Esophagus squamous epithelium (tissue), 5 donors: ENCODE data around the gene WDR37. TPM values are rescaled to one million over a fixed set of nuclear protein-coding genes. Genes with fewer than 3 reads are reported as not detected.

Experiments used
- DNase-seq: peaks from one replicate; lab custom pipeline; 2025; lab: John Stamatoyannopoulos, UW
- H3K27ac ChIP-seq, 4 donors: fragments of 200-600 bp; sonication (generic); one replicate each; pipeline ENCODE4 v1.5.1; 2016 to 2019; ENCODE audit warnings: mild to moderate bottlenecking in 1 of 4
- H3K27me3 ChIP-seq, 4 donors: fragments of 200-600 bp; sonication (generic); 1 replicate in 3 of 4; 2 replicates in 1 of 4; pipeline versions ENCODE4 v1.5.1 to v1.6.0; 2017 to 2021; ENCODE audit warnings: antibody characterized with exemption in 1 of 4
- H3K36me3 ChIP-seq, 3 donors: fragments of 200-600 bp; sonication (generic); one replicate each; pipeline ENCODE4 v1.5.1; 2016 to 2019
- H3K4me1 ChIP-seq, 3 donors: fragments of 200-600 bp; sonication (generic); one replicate each; pipeline ENCODE4 v1.5.1; 2017 to 2019
- H3K4me3 ChIP-seq, 4 donors: fragments of 200-600 bp; sonication (generic); 1 replicate in 3 of 4; 2 replicates in 1 of 4; pipeline ENCODE4 v1.5.1; 2016 to 2019; ENCODE audit warnings: mild to moderate bottlenecking in 2 of 4, moderate library complexity in 1 of 4
- H3K9me3 ChIP-seq, 3 donors: fragments of 200-600 bp; sonication (generic); one replicate each; pipeline ENCODE4 v1.5.1; 2016 to 2019
- POLR2A ChIP-seq, 4 donors: fragments of 450-650 bp; IDR thresholded peaks; one replicate each; pipeline ENCODE4 v1.6.1; 2017; ENCODE audit warnings: antibody characterized with exemption in 4 of 4, mild to moderate bottlenecking in 4 of 4, moderate library complexity in 3 of 4
- WGBS, 2 donors: methylation state at CpG; one replicate each; pipeline ENCODE4 v1.1.5; 2018; 5-methylcytosine and 5-hydroxymethylcytosine counted together
- intact Hi-C: fragments of 100-400 bp; cut with DNase I; formaldehyde crosslinking; loops from one replicate; pipeline ENCODE4 v1.15.0; 2022
- total RNA-seq, 4 donors: library from RNA; depleted of rRNA; stranded (reverse); fragments of >200 nt; gene quantifications; one replicate each; pipeline ENCODE4 v1.1.0, GENCODE V29; 2016
- TF ChIP-seq, protein P1 (sequence below), 6 experiments: fragments of 450-650 bp in 4 of 6; fragments of 200-600 bp in 2 of 6; sonication (generic) in 2 of 6; IDR thresholded peaks; one replicate each; pipeline ENCODE4 v1.5.1; 2016 to 2019; ENCODE audit warnings: antibody characterized with exemption in 6 of 6, mild to moderate bottlenecking in 4 of 6, moderate library complexity in 4 of 6
- donor health status: DM: yes; HTN: yes; CAD: no.

The WDR37 gene
- total RNA-seq, 4 donors from 2014 or later: 7.5 to 17.2 (median 11.3) TPM

DNA sequence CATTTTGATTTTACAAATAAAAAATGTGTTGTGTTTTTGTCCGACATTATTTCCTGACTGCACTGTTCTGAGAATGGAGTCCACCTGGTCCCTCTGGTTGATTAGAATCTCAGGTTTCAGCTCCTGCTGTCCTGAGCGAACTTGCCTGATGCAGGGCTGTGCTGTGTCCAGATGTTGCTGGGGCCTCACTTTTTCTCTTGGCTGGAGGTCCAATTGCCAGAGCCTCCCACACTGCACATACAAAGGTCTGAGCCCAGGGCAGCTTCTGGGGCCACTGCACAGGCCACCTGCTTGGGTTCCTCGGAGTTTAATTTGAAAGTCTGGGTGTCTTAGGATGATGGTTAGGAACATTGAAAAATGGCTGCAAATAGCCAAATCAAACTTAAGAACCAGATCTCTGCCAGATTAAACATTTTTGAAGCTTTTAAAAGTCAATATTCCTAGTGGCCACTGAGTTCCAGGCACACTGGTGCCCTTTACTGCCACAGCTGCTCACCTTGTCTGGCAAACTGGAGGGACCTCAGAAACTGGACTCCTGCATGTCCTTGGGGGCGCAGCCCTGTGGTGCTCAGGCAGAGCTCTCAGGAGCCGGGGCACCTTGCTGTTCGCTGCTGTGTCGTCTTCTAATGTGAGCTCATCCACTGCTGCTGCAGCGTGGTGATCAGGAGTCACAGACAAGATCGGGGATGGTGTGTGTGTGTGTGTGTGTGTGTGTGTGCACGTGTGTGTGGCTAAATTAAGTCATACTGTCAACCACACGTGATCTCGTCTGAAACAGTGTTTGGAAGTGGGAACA, 75.0 kb downstream of the WDR37 start:
- TF ChIP-seq, protein P1, sequence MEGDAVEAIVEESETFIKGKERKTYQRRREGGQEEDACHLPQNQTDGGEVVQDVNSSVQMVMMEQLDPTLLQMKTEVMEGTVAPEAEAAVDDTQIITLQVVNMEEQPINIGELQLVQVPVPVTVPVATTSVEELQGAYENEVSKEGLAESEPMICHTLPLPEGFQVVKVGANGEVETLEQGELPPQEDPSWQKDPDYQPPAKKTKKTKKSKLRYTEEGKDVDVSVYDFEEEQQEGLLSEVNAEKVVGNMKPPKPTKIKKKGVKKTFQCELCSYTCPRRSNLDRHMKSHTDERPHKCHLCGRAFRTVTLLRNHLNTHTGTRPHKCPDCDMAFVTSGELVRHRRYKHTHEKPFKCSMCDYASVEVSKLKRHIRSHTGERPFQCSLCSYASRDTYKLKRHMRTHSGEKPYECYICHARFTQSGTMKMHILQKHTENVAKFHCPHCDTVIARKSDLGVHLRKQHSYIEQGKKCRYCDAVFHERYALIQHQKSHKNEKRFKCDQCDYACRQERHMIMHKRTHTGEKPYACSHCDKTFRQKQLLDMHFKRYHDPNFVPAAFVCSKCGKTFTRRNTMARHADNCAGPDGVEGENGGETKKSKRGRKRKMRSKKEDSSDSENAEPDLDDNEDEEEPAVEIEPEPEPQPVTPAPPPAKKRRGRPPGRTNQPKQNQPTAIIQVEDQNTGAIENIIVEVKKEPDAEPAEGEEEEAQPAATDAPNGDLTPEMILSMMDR (IDR thresholded peaks at IDR 0.05): no peak
- no peak for TF ChIP-seq POLR2A (IDR thresholded peaks at IDR 0.05)
- no peaks in the 10 kb centered on the region for H3K4me1 ChIP-seq
- DNase-seq: no peak
- no peak overlapping the region for H3K27ac ChIP-seq
- 92% methylated on average over 7 to 8 of the region's 12 CpGs for WGBS, 2 donors
- intact Hi-C loops: no loop called here
- H3K36me3 ChIP-seq: peaks cover 27 to 66% (median 30%) of the 10 kb centered on the region in 3 donors
- no peak overlapping the region for H3K4me3 ChIP-seq
- H3K27me3 ChIP-seq: no peaks in the 10 kb centered on the region
- H3K9me3 ChIP-seq: no peaks in the 10 kb centered on the region

DNA sequence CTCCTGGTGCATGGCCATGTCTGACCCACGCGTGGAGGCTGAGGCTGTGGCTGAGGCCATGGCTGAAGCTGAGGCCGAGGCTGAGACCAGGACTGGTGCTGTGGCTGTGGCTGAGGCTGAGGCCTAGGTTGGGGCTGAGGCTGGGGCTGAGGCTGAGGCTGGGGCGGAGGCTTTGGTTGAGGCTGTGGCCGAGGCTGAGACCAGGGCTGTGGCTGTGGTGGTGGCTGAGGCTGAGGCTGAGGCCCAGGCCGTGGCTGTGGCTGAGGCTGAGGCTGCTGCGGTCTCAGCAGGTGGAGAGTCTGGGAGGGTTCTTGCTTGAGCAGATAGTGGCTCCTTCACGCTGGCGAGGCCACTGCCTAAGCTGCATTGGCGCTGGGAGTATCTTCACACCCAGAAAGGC, 76.4 kb downstream of the WDR37 start:
- Histone ChIP-seq H3K4me3 (no peak overlapping the region), H3K36me3 (peaks cover 27 to 52% (median 30%) of the 10 kb centered on the region in 3 donors), H3K4me1 (no peaks in the 10 kb centered on the region), H3K27ac (no peak overlapping the region), H3K9me3 (peaks cover 0 to under 1% (median 0%) of the 10 kb centered on the region in 3 donors), H3K27me3 (no peaks in the 10 kb centered on the region)
- no peak for TF ChIP-seq POLR2A (IDR thresholded peaks at IDR 0.05)
- TF ChIP-seq, protein P1 (IDR thresholded peaks at IDR 0.05): no peak
- intact Hi-C loops: no loop called here
- no peak for DNase-seq
- WGBS, 2 donors: 77 to 84% methylated on average over 8 of the region's 10 CpGs

DNA sequence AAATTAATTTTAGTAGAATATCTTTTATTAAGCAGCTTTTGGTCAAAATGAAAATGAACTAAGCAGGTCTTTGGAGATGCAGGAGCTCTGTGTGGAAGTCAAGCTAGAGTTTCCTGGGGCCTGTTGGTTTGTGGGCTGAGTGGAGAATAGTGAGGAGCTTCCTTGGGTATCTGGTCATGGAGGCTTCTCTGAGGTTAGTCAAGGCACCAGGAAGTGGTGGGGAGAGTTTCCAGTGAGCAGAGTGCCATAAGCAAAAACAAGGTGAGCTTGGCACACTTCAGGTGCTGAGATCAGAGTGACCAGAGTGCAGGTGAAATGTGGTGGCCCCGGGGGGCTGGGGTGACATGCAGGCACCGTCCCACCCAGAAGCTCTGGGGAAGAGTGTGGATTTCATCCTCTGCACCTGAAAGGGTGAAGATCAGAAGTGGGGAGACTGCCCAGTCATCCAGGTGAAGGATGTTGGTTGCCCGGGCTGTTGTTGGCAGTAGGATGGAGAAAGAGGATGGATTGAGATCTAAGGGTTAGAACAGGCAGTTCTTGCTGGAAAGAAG, 77.4 kb downstream of the WDR37 start:
- DNase-seq: no peak
- Histone ChIP-seq H3K9me3 (peaks cover 0 to 11% (median 0%) of the 10 kb centered on the region in 3 donors), H3K27ac (no peak overlapping the region), H3K27me3 (no peaks in the 10 kb centered on the region), H3K4me3 (no peak overlapping the region), H3K36me3 (peaks cover 27 to 42% (median 29%) of the 10 kb centered on the region in 3 donors), H3K4me1 (no peaks in the 10 kb centered on the region)
- WGBS, 2 donors: 80 to 91% methylated on average over 1 to 3 of the region's 3 CpGs
- intact Hi-C loops: no loop called here
- TF ChIP-seq, protein P1 (IDR thresholded peaks at IDR 0.05): no peak
- no peak for TF ChIP-seq POLR2A (IDR thresholded peaks at IDR 0.05)

DNA sequence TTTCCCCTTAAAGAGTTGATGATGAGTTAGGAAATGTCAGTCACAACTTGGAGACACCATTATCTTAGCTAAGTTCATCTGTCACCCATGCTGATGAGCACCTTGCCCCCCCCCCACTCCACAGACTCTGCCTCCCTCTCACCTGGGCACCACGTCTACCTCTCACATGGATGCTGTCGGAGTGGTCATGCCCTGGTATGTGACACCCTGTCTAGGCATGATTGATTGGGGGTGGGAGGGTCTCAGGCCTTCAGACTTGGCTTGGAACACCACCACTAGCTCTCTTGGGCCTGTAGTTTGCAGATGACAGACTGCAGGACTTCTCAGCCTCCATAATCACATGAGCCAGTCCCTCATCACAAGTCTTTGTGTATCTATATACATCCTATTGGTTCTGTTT, 78.0 kb downstream of the WDR37 start:
- no peaks in the 10 kb centered on the region for H3K27me3 ChIP-seq
- no peak for DNase-seq
- H3K27ac ChIP-seq: no peak overlapping the region
- peaks cover 23 to 36% (median 23%) of the 10 kb centered on the region in 3 donors for H3K36me3 ChIP-seq
- H3K9me3 ChIP-seq: peaks cover 0 to 16% (median 0%) of the 10 kb centered on the region in 3 donors
- no peaks in the 10 kb centered on the region for H3K4me1 ChIP-seq
- WGBS, 2 donors: 79 to 82% methylated on average over 2 of the region's 2 CpGs
- TF ChIP-seq POLR2A (IDR thresholded peaks at IDR 0.05): no peak
- TF ChIP-seq, protein P1 (IDR thresholded peaks at IDR 0.05): no peak
- intact Hi-C loops: no loop called here
- no peak overlapping the region for H3K4me3 ChIP-seq

DNA sequence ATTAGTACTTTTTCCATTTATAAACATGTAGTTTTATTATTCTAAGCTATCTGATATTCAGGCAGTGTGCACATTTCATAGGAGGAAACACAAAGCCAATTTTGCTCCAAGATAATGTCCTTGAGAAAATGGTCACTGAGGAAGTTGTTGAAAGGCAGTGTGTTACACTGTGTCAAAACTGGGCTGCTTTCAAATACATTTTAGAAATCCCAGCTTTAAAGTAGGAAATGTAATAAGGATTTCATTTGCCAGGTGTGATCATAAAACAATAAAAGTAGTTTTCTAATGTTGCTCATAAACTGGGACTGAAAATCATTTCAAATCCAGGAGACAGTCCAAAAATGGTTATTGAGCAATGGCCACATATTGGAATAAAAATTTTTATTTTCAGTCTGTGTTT, 80.1 kb downstream of the WDR37 start:
- Histone ChIP-seq H3K4me1 (no peaks in the 10 kb centered on the region), H3K4me3 (no peak overlapping the region), H3K9me3 (peaks cover 0 to 16% (median 0%) of the 10 kb centered on the region in 3 donors), H3K36me3 (peaks cover 2 to 15% (median 4%) of the 10 kb centered on the region in 3 donors), H3K27ac (no peak overlapping the region), H3K27me3 (no peaks in the 10 kb centered on the region)
- intact Hi-C loops: no loop called here
- no peak for TF ChIP-seq POLR2A (IDR thresholded peaks at IDR 0.05)
- TF ChIP-seq, protein P1 (IDR thresholded peaks at IDR 0.05): no peak
- DNase-seq: no peak
